Nephron (organoid): ENCODE data around the gene C6orf62.
"Not testable (repeated sequence)": the region's sequence is repeated elsewhere in the genome, so short reads cannot be mapped to it uniquely, and the experiment has no call there.

ENCODE experiments used
- H3K27ac Mint-ChIP-seq, 3 experiments: 2 replicates each; pipeline ENCODE4 v1.8.0; 2020; ENCODE audit warnings: mixed read lengths in 3 of 3, mild to moderate bottlenecking in 2 of 3, moderate library complexity in 1 of 3
- H3K27me3 Mint-ChIP-seq: 2 replicates; pipeline ENCODE4 v1.8.0; 2021; ENCODE audit warnings: low read depth, mild to moderate bottlenecking, moderate library complexity, mixed read lengths
- H3K36me3 Mint-ChIP-seq: 2 replicates; pipeline ENCODE4 v1.8.0; 2020; ENCODE audit warnings: low read depth, mixed read lengths
- H3K4me1 Mint-ChIP-seq: 2 replicates; pipeline ENCODE4 v1.8.0; 2020; ENCODE audit warnings: mixed read lengths
- H3K4me3 Mint-ChIP-seq, 3 experiments: 2 replicates each; pipeline ENCODE4 v1.8.0; 2020; ENCODE audit warnings: mild to moderate bottlenecking in 3 of 3, mixed read lengths in 3 of 3, moderate library complexity in 2 of 3
- H3K9me3 Mint-ChIP-seq: 2 replicates; pipeline ENCODE4 v1.8.0; 2020; ENCODE audit warnings: mixed read lengths
- CTCF ChIP-seq, 3 experiments: fragments of 200-600 bp; sonication (generic); IDR thresholded peaks; one replicate each; pipeline ENCODE4 v1.5.0; 2021; ENCODE audit warnings: antibody characterized with exemption in 3 of 3; ENCODE audit not compliant: unreplicated experiment in 3 of 3

The C6orf62 gene

GRCh38 chr6:24689964-24690363 lies 29.0 kb downstream of the C6orf62 start:
- no peak for TF ChIP-seq CTCF (IDR thresholded peaks at IDR 0.05; ENCODE audit: unreplicated experiment in 3 of 3)
- Mint-ChIP-seq H3K4me3 (no peak overlapping the region), H3K9me3 (no peaks in the 10 kb centered on the region), H3K36me3 (peaks cover 8% of the 10 kb centered on the region), H3K4me1 (no peaks in the 10 kb centered on the region), H3K27me3 (no peaks in the 10 kb centered on the region), H3K27ac (no peak overlapping the region)

- H3K27me3 Mint-ChIP-seq = no peaks in the 10 kb centered on the region
- no peak for TF ChIP-seq CTCF (IDR thresholded peaks at IDR 0.05; ENCODE audit: unreplicated experiment in 3 of 3)
- H3K36me3 Mint-ChIP-seq = peaks cover 14% of the 10 kb centered on the region
- no peaks in the 10 kb centered on the region for H3K4me1 Mint-ChIP-seq
- no peak overlapping the region for H3K4me3 Mint-ChIP-seq
- no peak overlapping the region for H3K27ac Mint-ChIP-seq
- H3K9me3 Mint-ChIP-seq = no peaks in the 10 kb centered on the region
Observed at GRCh38 chr6:24686946-24687345, 32.0 kb downstream of the C6orf62 start.

GRCh38 chr6:24686408-24686807 lies 32.5 kb downstream of the C6orf62 start:
- no peak overlapping the region for H3K27ac Mint-ChIP-seq
- no peaks in the 10 kb centered on the region for H3K27me3 Mint-ChIP-seq
- peaks cover 18% of the 10 kb centered on the region for H3K36me3 Mint-ChIP-seq
- no peak overlapping the region for H3K4me3 Mint-ChIP-seq
- H3K9me3 Mint-ChIP-seq = peaks cover 2% of the 10 kb centered on the region
- TF ChIP-seq CTCF (IDR thresholded peaks at IDR 0.05; ENCODE audit: unreplicated experiment in 3 of 3) = no peak
- H3K4me1 Mint-ChIP-seq = no peaks in the 10 kb centered on the region

- H3K9me3 Mint-ChIP-seq = peaks cover 11% of the 10 kb centered on the region
- no peak overlapping the region for H3K4me3 Mint-ChIP-seq
- no peaks in the 10 kb centered on the region for H3K27me3 Mint-ChIP-seq
- H3K27ac Mint-ChIP-seq = no peak overlapping the region
- peaks cover 28% of the 10 kb centered on the region for H3K36me3 Mint-ChIP-seq
- no peak for TF ChIP-seq CTCF (IDR thresholded peaks at IDR 0.05; ENCODE audit: unreplicated experiment in 3 of 3)
- H3K4me1 Mint-ChIP-seq = no peaks in the 10 kb centered on the region
Observed at GRCh38 chr6:24683297-24684296, 35.4 kb downstream of the C6orf62 start.

DNA sequence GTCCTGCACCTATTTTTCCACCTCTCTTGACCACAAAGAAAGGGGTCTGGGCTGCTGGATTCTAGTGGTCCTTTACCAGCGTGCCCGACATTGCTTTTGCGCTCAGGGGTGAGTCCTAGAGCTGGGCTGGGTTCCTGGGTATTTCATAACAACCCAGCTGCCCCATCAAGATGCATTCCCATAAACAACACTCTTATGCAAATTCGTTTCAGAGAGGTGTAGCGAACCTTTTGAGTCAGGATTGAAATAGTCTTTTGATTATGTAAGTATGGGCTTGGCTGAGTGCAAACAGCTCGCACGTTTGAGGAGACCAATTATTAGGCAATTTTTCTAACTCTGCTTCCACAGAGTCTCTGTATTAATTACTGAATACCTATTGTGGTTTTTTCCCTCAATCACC lies 38.4 kb downstream of the C6orf62 start:
- H3K27ac Mint-ChIP-seq = no peak overlapping the region
- no peak overlapping the region for H3K4me3 Mint-ChIP-seq
- TF ChIP-seq CTCF (IDR thresholded peaks at IDR 0.05; ENCODE audit: unreplicated experiment in 3 of 3) = no peak
- no peaks in the 10 kb centered on the region for H3K27me3 Mint-ChIP-seq
- H3K36me3 Mint-ChIP-seq = peaks cover 36% of the 10 kb centered on the region
- H3K9me3 Mint-ChIP-seq = peaks cover 18% of the 10 kb centered on the region
- no peaks in the 10 kb centered on the region for H3K4me1 Mint-ChIP-seq

DNA sequence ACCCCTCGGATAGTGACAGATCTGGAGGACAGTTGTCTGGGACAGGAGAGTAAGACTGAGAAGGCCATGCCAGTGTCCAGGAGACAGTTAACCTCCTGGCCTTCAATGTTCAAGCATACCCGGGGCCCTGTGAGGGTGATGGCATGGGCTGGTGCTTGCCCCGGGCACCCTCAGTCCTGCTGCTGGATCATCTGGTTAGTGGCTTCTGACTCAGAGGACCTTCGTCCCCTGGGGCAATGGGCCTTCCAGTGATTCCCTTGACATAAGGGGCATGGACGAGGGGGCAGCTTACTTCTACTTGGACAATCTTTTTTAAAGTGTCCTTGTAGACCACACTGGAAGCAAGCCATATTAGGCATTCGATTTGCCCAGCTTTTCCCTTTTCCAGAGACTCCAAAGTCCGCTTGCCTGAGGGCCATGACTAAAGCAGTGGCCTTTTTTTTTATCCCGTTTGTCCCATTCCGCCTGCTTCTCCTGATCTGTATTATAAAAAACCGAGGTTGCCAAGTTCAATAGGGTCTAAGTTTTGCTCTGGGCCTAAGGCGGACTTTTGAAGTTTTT lies 40.1 kb downstream of the C6orf62 start:
- H3K36me3 Mint-ChIP-seq = peaks cover 47% of the 10 kb centered on the region
- not testable (repeated sequence) for H3K27me3 Mint-ChIP-seq, H3K27ac Mint-ChIP-seq, H3K4me3 Mint-ChIP-seq, H3K4me1 Mint-ChIP-seq
- H3K9me3 Mint-ChIP-seq = peaks cover 25% of the 10 kb centered on the region
